Ishikawa (cell line): ENCODE measurements around the gene MS4A15.

Source experiments
- CEBPB ChIP-seq: IDR thresholded peaks from 2 replicates; pipeline ENCODE4 v1.6.1; 2012
- CREB1 ChIP-seq: IDR thresholded peaks from 2 replicates; pipeline ENCODE4 v1.6.1; 2012; ENCODE audit warnings: low read depth
- EGR1 ChIP-seq: IDR thresholded peaks from 2 replicates; pipeline ENCODE4 v1.6.1; 2012
- EP300 ChIP-seq: IDR thresholded peaks from 2 replicates; pipeline ENCODE4 v1.6.1; 2012; ENCODE audit warnings: borderline replicate concordance
- FOXM1 ChIP-seq: IDR thresholded peaks from 2 replicates; pipeline ENCODE4 v1.6.1; 2012; ENCODE audit warnings: low read depth, borderline replicate concordance
- MAX ChIP-seq: IDR thresholded peaks from 2 replicates; pipeline ENCODE4 v1.6.1; 2012
- NFIC ChIP-seq: IDR thresholded peaks from 2 replicates; pipeline ENCODE4 v1.6.1; 2012
- RAD21 ChIP-seq: IDR thresholded peaks from 2 replicates; pipeline ENCODE4 v1.6.1; 2012; ENCODE audit warnings: low read depth
- REST ChIP-seq: IDR thresholded peaks from 2 replicates; pipeline ENCODE4 v1.6.1; 2012; ENCODE audit warnings: low read depth, mild to moderate bottlenecking
- TAF1 ChIP-seq: IDR thresholded peaks from 2 replicates; pipeline ENCODE4 v1.6.1; 2012; ENCODE audit warnings: low read depth, mild to moderate bottlenecking
- TCF12 ChIP-seq: IDR thresholded peaks from 2 replicates; pipeline ENCODE4 v1.6.1; 2012; ENCODE audit warnings: low read depth
- TEAD4 ChIP-seq: IDR thresholded peaks from 2 replicates; pipeline ENCODE4 v1.6.1; 2012
- USF1 ChIP-seq: IDR thresholded peaks from 2 replicates; pipeline ENCODE4 v1.6.1; 2012
- YY1 ChIP-seq: IDR thresholded peaks from 2 replicates; pipeline ENCODE4 v1.6.1; 2012; ENCODE audit warnings: low read depth
- ZBTB7A ChIP-seq: IDR thresholded peaks from 2 replicates; pipeline ENCODE4 v1.6.1; 2012; ENCODE audit warnings: low read depth

Gene MS4A15

GRCh38 chr11:60810151-60810550 is 53.5 kb downstream of the MS4A15 start:
- TF ChIP-seq CEBPB (no peak), TCF12 (no peak), NFIC (no peak), FOXM1 (no peak), CREB1 (no peak), TEAD4 (no peak), YY1 (no peak), EGR1 (no peak)

GRCh38 chr11:60810569-60810968 is 53.9 kb downstream of the MS4A15 start:
- TF ChIP-seq MAX (no peak), TCF12 (no peak), USF1 (no peak), CEBPB (no peak), REST (no peak), TEAD4 (no peak)

GRCh38 chr11:60813324-60813723 is 56.7 kb downstream of the MS4A15 start:
- TF ChIP-seq TAF1 = no peak
- TF ChIP-seq RAD21 = no peak
- TF ChIP-seq YY1 = no peak
- TF ChIP-seq TEAD4 = no peak
- no peak for TF ChIP-seq CEBPB
- no peak for TF ChIP-seq NFIC
- TF ChIP-seq ZBTB7A = no peak
- TF ChIP-seq EP300 = no peak
- TF ChIP-seq REST = no peak
- no peak for TF ChIP-seq FOXM1
- TF ChIP-seq MAX = no peak
- TF ChIP-seq CREB1 = no peak
- TF ChIP-seq TCF12 = no peak
- TF ChIP-seq EGR1 = no peak
- no peak for TF ChIP-seq USF1

DNA sequence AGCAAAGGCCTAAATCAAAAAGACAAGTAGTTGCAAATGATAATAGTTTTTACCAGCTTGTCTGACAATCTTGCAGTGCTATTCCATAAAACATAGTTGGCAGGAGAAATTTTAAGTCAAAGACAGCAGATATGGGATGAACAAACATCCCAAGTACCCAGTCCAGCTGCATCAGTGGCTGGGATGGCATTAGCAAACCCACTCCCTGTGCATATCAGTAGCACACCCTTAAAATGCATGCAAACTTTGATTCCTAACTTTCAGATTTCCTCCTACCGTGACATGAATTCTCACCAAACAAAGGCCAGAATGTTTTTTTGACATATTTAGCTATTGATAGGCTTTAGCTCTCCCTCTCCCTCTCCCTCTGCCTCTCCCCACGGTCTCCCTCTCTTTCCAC is 57.4 kb downstream of the MS4A15 start:
- TF ChIP-seq ZBTB7A = no peak
- no peak for TF ChIP-seq CEBPB
- no peak for TF ChIP-seq NFIC
- TF ChIP-seq TEAD4 = no peak
- no peak for TF ChIP-seq MAX
- no peak for TF ChIP-seq TAF1
- no peak for TF ChIP-seq CREB1
- no peak for TF ChIP-seq TCF12

GRCh38 chr11:60816590-60817157 is 60.0 kb downstream of the MS4A15 start:
- TF ChIP-seq NFIC (no peak), TEAD4 (no peak), REST (no peak), ZBTB7A (no peak), MAX (no peak), TAF1 (no peak), USF1 (no peak), RAD21 (no peak), TCF12 (no peak), EGR1 (no peak), FOXM1 (no peak)
